Measurements from ENCODE around the gene KCNK17. TPM values are rescaled to one million over a fixed set of nuclear protein-coding genes. Genes with fewer than 3 reads are reported as not detected.
A peak's percentile ranks its signal among the peaks of the same experiment; 100 is the strongest.

Gene KCNK17
- total and polyA plus RNA-seq, 3 donors from 2014 or later: 0.32 to 0.47 (median 0.37) TPM

DNA sequence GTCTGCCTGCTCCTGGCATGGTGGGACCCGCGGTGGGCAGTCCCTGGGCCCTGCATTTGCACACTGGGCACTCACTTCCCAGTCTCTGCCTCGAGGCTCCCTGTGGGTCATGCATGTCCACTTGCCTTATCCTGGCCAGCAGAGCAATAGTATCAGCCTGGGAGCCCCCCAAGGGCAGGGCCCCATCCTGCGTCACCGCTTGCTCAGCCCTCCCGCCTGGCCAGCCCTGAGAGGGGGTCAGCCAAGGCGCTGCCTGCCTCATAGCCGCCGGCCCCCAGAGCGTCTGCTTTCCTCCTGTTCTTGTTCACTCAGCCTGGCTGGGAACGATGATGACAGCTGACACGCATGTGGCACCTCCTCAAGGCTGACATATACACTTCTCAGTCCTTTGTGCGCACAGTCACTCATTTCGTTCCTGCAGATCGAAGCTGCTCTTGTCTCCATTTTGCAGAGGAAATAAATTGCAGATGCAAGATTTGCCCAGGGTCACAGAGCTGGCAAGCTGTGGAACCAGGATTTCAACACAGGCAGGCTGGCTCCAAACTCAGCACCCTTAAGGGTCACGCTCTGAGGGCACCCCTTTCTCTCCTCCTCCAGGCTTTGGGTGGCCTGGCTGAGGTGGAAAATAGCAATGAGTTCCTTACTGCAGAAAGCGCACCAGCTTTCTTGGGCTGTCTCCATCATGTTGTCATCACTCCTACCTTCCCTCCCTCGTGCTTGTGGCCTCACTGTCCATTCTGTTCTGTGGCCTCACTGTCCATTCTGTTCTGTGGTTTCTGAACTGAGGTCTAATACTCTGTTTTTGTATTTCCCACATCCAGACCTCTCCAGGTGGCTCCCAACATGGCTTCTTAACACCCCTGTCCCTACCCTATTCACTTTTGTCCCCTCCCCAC, 17.2 kb downstream of the KCNK17 start:
- H3K4me1 ChIP-seq: no peaks in the 10 kb centered on the region
- H3K36me3 ChIP-seq (ENCODE audit: low read depth, missing control alignments): no peaks in the 10 kb centered on the region
- 59 to 72% methylated on average over 15 to 18 of the region's 18 CpGs for WGBS, 2 donors
- no peaks in the 10 kb centered on the region for H3K9me3 ChIP-seq
- intact Hi-C loops (cut with DNase I; ENCODE audit: low total_unique reads): no loop called here
- DNase-seq: peak; percentile 22
- no peaks in the 10 kb centered on the region for H3K27me3 ChIP-seq
- TF ChIP-seq, protein P1, sequence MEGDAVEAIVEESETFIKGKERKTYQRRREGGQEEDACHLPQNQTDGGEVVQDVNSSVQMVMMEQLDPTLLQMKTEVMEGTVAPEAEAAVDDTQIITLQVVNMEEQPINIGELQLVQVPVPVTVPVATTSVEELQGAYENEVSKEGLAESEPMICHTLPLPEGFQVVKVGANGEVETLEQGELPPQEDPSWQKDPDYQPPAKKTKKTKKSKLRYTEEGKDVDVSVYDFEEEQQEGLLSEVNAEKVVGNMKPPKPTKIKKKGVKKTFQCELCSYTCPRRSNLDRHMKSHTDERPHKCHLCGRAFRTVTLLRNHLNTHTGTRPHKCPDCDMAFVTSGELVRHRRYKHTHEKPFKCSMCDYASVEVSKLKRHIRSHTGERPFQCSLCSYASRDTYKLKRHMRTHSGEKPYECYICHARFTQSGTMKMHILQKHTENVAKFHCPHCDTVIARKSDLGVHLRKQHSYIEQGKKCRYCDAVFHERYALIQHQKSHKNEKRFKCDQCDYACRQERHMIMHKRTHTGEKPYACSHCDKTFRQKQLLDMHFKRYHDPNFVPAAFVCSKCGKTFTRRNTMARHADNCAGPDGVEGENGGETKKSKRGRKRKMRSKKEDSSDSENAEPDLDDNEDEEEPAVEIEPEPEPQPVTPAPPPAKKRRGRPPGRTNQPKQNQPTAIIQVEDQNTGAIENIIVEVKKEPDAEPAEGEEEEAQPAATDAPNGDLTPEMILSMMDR (IDR thresholded peaks at IDR 0.05): no peak
- TF ChIP-seq POLR2A (IDR thresholded peaks at IDR 0.05): no peak
- no peak overlapping the region for H3K4me3 ChIP-seq
- H3K27ac ChIP-seq: no peak overlapping the region

DNA sequence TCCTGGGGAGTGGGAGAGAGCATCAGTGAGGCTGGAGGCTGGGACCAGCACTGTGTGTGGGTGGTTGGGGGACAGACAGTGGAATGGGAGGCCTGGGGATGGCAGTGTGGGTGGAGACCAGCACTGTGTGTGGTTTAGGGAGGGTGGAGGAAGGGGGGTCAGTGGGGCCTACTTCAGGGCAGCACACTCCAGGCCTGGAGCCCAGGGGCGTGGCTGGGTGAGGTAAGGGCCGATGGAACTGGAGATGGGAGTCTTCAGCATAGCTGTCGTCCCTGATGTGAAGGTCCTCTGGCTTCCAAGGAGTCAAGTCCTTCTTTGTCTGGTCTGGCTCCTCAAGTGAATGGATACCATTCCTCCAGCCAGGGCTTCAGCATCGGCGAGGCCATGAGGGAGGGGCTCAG, 18.6 kb downstream of the KCNK17 start:
- no peaks in the 10 kb centered on the region for H3K9me3 ChIP-seq
- intact Hi-C loops (cut with DNase I; ENCODE audit: low total_unique reads): no loop called here
- no peak for TF ChIP-seq POLR2A (IDR thresholded peaks at IDR 0.05)
- TF ChIP-seq, protein P1 (IDR thresholded peaks at IDR 0.05): no peak
- no peak overlapping the region for H3K27ac ChIP-seq
- no peak for DNase-seq
- WGBS, 2 donors: 61 to 81% methylated on average over 5 of the region's 5 CpGs
- no peak overlapping the region for H3K4me3 ChIP-seq
- no peaks in the 10 kb centered on the region for H3K27me3 ChIP-seq
- H3K36me3 ChIP-seq (ENCODE audit: low read depth, missing control alignments): no peaks in the 10 kb centered on the region
- no peaks in the 10 kb centered on the region for H3K4me1 ChIP-seq

DNA sequence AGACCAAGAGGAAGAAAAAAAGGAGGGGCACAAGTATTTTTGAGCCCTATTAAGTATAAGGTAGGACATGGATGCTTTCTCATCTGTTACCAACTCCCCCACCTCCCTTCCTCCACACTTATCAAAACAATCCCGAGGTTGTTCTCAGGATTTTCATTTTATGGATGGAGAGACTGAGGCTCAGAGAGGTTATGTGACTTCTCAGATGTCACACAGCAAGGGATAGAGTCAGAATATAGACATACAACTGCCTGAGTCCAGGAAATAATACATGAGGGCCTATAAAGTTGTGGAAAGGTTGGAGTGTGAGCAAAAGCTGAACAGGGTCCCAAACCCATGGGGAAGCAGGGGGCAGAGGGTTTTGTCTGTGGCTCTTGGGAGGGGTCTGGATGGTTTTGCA, 19.3 kb downstream of the KCNK17 start:
- Histone ChIP-seq H3K4me1 (no peaks in the 10 kb centered on the region), H3K27me3 (no peaks in the 10 kb centered on the region), H3K4me3 (no peak overlapping the region), H3K9me3 (no peaks in the 10 kb centered on the region), H3K36me3 (ENCODE audit: low read depth, missing control alignments) (no peaks in the 10 kb centered on the region), H3K27ac (no peak overlapping the region)
- intact Hi-C loops (cut with DNase I; ENCODE audit: low total_unique reads): no loop called here
- no peak for DNase-seq
- WGBS, 2 donors: 69 to 71% methylated on average over 1 of the region's 1 CpG
- no peak for TF ChIP-seq POLR2A (IDR thresholded peaks at IDR 0.05)
- TF ChIP-seq, protein P1 (IDR thresholded peaks at IDR 0.05): no peak

DNA sequence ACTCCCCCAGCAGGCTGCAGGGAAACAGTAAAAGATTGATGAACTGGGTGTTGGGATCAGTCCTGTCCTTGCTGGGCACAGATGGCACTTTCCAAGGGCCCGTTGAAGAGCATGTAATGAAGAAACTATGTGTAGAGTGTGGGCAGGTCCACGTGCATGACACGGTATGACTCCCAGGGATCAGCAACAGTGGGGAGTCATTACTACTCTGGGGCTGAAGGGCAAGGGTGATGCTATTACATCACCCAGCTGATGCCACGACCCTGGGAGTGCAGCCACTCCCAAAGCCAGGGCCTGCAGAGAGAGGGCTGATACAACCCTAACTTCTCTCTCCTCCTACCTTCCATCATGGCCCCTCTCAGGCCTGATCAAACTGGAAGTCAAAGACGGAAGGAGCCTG, 20.1 kb downstream of the KCNK17 start:
- no peak overlapping the region for H3K27ac ChIP-seq
- no peak for DNase-seq
- intact Hi-C loops (cut with DNase I; ENCODE audit: low total_unique reads): no loop called here
- no peak for TF ChIP-seq POLR2A (IDR thresholded peaks at IDR 0.05)
- TF ChIP-seq, protein P1 (IDR thresholded peaks at IDR 0.05): no peak
- H3K27me3 ChIP-seq: no peaks in the 10 kb centered on the region
- no peaks in the 10 kb centered on the region for H3K9me3 ChIP-seq
- H3K4me3 ChIP-seq: no peak overlapping the region
- WGBS, 2 donors: 72 to 75% methylated on average over 5 of the region's 5 CpGs
- H3K4me1 ChIP-seq: no peaks in the 10 kb centered on the region
- H3K36me3 ChIP-seq (ENCODE audit: low read depth, missing control alignments): no peaks in the 10 kb centered on the region

DNA sequence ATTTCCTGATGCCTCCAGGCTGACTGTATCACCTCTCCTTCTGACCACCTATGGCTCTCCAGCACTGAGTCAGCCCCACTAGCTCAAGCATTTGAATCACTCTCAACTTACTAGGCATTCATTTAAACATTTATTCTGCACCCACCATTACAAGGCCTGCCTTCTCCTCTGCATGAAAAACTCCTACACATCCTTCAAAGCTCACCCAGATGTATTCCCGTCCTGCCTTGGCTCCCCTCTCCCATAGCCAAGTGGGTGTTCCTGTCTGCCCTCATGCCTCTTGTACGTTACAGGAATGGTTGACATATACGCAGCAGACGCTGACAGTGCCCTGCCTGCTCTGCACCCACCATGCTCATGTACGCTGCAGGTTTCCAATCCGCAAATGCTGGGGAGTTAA, 21.6 kb downstream of the KCNK17 start:
- TF ChIP-seq, protein P1 (IDR thresholded peaks at IDR 0.05): no peak
- TF ChIP-seq POLR2A (IDR thresholded peaks at IDR 0.05): no peak
- whole genome bisulfite sequencing, 2 donors: 94% methylated on average over 4 to 6 of the region's 6 CpGs
- H3K4me1 ChIP-seq: no peaks in the 10 kb centered on the region
- intact Hi-C loops (cut with DNase I; ENCODE audit: low total_unique reads): no loop called here
- H3K27me3 ChIP-seq: no peaks in the 10 kb centered on the region
- no peak for DNase-seq
- H3K9me3 ChIP-seq: no peaks in the 10 kb centered on the region
- no peak overlapping the region for H3K27ac ChIP-seq
- no peak overlapping the region for H3K4me3 ChIP-seq
- H3K36me3 ChIP-seq (ENCODE audit: low read depth, missing control alignments): no peaks in the 10 kb centered on the region
